Stimulated activated CD8-positive, alpha-beta memory T cell treated with anti-CD3 and anti-CD28 coated beads, Interleukin-15, amount 100 ng/mL, for 48 hours (primary cell): Measurements from ENCODE around the gene DCC.

ENCODE experiments used
- DNase-seq, 2 donors: peaks; one replicate each; pipeline ENCODE4 v3.0.0-alpha.2; 2020; ENCODE audit warnings: low read depth in 2 of 2

The DCC gene

DNA sequence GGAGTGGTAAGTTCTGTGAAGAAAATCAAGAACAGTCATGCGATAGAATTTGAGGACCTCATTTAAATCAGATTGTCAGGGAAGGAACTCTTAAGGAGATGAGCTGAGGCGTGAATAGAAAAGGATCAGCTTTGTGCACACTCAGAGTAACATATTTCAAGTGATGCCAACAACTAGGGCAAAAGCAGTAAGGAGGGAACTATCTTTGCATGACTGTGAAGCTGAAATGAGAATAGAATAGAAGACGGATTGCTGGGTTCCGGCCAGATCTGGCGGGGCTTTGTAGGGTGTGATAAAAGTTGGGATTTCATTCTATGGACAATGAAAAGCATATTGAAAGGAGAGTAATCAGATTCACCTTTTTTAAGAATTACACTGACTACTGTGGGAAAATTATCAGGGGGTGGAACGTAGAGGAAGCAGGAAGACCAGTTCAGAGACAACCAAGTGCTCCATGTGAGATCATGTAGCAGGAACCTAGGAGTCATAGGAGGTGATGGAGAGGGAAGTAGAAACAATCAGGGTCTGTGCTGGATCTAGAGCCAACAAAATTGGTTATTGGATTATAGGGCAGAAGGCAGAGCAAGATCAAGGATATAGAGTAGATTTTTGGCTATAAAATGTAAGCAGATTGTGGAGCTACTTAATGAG is 884.3 kb downstream of the DCC start:
- DNase-seq = no peak

DNA sequence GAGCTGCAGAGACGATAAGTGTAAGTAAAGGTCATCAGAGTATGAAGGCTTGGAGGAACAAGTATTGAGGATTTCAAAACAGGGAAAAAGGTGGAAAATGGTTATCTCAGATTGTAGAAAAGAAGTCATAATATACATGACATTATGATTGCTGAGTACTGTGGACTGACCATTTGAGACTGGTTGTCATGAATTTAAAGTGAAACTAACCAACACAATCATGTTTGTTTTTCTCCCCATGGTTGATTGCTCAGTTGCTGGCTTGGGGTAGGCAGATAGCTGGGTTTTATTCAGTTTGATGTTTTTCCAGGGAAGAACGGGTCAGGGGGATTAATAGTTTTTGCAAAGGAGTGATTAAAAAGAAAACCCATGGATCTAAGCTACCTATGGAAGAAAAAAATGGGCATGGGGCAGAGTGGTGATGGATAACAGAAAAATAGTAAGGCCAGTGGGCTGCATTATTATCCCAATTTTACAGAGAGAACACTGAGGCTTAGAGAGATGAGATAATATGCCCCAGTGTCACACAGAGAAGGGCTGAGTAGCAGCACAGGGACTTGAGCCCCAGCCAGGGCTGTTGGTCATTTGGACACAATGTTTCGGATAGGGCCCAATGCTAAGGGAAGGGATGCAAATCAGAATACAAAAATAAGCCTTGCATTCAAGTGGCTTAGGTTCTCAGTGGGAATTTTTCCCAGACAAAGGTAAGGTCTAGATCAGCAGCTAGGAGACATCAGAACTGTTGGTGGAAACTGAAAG is 885.7 kb downstream of the DCC start:
- no peak for DNase-seq

DNA sequence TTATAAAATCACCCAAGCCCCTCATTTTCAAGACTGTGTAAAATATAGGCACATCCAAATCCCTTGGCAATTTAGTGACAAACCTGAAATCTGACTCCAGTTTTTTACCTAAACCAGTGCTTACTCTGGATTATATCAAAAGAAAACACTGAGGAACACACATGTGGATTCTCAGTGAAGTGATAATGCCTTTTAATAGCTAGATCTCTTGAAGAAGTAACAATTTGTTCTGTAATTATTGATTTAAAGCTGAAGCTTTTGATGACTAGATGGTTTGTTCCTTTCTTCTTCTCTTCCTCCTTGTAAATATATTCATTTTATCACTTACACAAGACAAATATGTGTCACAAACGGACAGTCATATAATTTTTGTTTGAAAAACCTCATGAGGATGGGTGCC is 894.6 kb downstream of the DCC start:
- no peak for DNase-seq

DNA sequence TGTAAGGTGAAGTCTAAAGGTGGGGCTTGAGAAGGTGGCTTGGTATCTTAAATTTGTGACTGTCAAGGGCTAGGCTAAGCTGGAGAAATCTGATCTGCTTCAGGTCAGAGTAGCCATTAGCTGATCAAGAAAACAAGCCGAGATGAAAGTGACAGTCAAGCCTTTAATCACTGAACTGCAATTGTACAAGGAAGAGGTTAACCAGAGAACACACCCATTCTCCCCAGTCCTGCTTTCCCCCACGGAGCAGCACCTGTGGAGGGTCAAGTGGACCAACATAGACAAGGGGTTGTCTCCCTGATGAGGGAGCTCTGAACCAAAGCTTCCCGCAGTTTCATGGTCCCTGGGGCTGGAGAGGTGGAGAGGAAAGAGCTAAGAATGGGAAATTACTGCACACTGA is 901.2 kb downstream of the DCC start:
- DNase-seq = no peak

DNA sequence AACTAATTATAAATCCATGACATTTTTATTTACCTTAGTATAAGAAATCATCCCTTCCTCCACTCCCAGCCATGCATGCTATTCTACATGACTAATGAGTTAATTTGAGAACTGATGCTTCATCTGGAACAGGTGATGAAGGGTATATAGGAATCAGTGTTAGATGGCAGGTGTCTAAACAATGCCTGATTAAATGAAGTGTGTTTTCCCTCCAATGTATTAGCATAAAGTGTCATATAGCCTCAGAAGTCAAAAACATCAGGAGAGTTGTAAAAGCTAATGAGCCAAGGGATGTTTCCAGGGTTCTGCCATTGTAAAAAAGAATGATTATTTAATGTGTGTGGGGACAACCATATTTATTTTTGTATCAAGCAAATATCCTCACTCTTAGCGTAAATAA is 913.8 kb downstream of the DCC start:
- DNase-seq = no peak

DNA sequence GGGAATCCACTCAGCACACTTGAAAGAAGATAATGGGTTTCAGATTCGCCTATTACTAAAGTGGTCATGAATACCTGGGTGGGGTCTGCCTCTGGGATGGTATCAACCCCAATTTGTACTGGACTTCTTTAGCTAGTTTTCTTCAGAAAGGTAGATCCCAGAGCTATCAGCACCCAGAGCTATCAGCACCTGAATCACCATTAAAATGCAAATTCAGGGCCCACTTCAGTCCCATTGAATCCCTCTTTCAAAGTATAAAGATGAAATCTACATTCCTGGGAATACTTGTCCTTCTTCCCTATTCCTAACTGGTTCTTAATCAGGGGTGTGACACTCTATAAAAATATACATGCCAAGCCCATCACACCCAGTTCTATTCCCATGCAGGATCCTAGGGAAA is 914.3 kb downstream of the DCC start:
- no peak for DNase-seq

DNA sequence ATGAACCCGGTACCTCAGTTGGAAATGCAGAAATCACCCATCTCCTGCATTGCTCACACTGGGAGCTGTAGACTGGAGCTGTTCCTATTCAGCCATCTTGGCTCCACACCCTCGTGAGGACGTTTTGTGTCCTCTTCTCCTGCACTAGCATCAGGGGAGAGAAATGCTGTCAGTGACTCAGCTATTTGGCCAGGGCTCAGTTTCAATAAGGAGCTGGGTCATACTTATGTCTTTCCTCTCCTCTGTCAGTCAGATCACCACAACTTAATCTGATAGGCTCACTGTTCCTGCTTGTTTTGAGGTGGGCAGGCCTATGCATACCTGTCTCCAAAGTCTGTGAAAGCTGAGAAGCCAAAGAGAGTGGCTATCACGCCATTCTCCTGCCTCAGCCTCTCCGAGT is 921.2 kb downstream of the DCC start:
- DNase-seq = no peak

DNA sequence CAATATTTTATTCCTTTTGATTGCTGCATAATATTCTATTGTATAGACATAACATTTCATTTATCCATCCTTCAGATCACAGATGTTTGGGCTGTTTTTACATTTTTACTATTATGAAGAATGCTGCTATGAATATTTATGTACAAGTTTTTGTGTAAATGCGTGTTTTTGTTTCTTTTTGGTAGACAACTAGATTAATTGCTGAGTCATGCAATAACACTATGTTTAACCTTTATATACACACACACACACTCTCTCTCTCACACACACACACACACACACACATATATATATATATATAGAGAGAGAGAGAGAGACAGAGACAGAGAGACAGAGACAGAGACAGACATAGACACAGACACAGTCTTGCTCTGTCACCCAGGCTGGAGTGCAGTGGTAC is 926.9 kb downstream of the DCC start:
- DNase-seq = no peak

DNA sequence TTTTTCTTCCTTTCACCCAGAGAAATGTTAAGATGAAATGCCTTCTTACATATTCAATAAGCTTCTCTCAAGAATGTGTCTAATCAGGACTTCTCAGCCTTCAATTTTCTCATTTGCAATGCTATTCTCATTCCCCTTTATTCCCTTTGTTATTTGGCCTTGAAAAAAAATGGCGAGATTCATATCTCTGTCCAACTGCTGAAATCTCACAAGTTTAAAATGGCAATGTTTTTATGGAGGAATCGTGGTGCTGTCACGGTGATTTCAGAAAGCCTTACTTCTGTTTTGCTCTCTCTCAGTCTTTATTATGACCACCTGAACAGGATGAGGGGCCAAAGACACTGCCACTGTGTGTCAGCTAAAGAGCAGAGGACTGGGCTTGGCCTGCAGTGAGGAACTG is 928.5 kb downstream of the DCC start:
- no peak for DNase-seq

DNA sequence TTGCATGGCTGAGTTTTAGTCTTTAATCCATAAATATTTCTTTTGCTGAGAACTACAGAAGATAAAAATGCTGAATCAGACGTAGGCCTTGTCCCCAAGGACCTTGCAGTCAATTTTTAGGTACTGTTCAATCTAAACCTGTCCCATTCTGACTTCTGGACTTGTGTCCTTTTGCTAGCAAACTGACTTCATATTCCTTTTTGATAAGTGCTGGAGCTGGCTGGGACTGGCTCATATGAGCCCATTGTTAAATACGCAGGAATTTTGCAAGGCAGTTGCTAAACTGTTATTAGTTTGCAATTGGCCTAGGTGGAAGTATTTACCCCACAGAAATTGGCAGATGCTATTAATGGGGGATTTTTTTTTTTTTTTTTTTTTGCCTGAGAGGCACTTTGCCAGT is 941.4 kb downstream of the DCC start:
- DNase-seq = no peak

DNA sequence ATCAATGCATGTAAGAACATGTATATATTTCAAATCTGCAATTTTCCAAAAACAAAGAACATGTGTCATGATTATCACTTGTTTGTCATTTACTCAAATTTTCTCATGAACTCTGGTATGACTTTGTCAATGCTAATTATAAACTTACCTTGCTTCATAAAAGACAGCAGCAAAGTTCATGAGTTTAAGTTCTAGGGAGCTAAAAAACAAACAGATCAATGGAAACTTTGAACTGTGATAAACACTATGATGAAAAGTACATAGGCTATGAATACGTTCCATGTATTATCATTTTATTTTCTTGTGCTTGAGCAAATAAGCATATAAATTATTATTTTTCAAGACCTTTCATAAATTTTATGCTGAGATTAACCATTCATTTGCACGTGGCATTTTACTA is 943.7 kb downstream of the DCC start:
- no peak for DNase-seq

DNA sequence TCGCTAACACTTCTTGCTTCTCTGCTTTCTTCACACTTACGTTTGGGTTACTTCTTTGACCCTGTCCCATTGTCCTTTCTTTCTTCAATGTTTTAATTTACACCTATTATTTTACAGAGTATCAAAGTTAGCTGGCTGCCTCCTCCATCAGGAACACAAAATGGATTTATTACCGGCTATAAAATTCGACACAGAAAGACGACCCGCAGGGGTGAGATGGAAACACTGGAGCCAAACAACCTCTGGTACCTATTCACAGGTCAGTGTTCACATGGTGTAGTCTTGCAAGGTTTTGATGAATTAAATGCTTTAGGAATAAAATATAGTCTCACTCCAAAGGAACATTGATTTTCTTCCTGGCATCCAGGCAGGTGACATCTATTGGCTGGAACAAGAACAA is 965.5 kb downstream of the DCC start:
- DNase-seq = no peak

DNA sequence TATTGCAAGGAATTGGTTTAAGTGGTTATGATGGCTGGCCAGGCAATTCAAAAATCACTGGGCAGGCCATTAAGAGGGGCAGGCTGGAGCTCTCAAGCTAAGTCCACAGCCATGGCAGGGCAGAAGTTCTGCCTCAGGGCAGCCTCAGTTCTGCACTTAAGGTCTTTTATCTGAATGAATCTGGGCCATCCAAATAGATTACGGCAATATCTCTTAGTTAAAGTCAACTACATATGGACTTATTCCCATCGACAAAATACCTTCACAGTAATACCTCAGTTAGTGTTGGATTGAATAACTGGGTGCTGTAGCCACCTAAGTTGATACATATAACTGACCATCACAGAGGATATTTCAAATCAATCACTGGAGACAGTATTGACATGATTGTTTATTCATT is 979.6 kb downstream of the DCC start:
- no peak for DNase-seq

DNA sequence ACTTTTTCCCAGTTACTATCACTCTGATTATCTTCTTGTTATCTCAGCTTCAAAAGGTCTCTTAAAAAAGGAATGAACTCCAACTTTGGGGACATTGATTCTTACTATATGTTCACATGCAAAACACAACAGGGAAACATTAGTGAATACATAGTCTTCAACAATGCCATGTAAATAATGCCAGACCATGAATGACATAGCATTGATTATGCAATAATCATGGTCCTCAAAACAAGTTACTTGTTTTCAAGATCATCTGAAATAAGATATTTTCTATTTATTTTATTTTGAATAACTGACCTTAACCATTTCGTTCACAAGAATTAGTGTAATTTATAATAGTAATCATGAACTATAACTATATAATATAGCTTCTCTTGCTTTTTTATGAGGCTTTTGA is 982.2 kb downstream of the DCC start:
- DNase-seq = no peak

DNA sequence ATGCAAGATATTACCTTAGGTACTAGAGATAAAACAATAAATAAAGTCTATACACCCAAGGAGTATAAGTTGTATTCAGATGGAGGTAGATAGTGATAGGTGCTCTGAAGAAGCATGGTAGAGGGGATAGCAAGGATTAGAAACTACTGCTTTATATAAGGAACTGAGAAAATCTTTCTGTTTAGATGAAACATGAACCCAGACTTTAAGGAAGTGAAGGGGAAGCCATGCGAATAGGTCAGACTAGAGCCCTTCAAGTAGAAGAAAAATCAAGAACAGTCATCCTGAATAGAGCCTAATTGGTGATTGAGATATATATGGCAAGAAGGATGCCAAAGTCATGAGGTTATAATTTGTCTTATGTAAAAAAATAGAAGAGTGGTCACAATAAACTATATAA is 984.4 kb downstream of the DCC start:
- DNase-seq = no peak

DNA sequence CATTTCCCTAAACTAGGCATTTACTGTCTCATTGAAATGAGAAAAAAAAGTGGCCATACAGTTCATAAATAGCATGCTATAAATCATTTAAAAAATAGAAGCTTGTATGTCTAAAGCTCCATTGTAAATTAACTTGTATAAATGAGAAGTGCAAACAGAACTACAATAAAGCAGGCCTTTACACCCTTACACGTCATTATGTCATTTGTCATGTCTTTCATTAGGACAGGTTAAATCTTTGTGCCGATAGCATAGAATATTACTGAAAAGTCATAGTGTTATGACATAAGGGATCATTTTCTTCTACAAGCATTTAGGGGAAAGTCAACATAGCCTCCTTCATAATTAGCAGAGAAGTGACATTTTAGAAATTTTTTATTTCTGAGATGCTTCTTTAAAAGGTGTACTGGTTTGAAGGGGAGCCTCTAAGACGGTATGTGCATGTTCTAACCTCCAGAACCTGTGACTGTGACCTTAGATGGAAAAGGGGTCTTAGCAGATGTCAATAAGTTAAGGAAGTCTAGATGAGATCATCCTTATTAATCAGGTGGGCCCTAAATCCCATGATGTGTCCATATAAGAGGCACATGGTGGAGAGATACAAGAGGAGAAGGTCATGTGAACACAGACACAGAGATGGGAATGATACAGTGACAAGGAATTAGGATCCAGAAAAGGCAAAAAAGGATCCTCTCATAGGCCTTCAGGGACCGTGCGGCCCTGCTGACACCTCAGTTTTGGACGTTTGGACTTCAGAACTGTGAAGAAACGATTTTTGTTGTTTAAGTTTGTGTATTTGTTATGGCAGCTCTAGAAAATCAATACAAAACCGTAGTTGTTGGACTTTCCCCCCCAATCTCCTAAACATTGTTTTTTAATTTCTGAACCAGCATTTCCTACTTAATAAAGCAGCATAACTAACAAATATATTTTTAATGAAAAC is 1020.8 kb downstream of the DCC start:
- no peak for DNase-seq

DNA sequence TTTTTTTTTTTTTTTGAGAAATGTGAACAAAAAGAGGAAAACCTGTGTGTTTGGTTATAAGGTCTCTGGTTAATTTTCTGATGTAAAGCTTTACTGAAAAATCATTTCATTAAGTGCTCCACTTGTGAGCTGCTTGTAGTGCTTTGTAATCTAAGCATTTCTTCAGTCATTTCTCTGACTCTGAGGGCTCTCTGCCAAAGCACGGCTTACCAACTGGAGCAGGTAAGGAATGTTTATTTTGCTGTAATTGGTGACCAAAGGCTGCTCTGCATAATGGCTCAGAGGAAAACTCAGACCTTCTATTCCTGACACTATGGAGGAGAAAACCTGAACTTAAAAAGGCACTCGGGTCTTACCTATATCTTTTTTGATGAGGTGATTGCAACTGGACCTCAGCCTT is 1035.6 kb downstream of the DCC start:
- DNase-seq = no peak

DNA sequence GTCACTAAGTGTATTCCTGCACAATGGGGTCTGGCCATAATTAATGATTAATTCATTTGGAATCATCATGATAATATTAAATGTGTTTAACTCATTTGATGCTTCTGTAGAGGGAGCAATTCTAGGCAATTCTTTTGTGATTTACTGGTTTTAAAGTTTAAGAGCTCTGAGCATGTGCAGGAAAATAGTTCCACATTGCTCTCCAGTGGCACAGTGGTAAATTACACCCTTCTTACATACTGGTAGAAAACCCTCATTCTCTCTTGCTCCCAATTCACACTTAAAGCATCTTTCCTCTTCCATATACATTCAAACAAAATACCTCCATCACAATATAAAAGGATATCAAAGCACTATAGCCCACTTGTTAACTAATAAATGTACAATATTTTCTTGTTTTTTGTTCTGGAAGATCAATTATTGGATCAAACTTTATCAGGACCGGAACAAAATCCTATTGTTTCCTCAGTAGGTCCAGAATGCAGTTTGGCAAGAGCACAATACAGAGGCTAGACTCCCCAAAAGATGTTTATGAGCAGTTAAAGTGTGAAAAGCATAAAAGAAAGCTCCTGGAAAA is 1040.2 kb downstream of the DCC start:
- no peak for DNase-seq

DNA sequence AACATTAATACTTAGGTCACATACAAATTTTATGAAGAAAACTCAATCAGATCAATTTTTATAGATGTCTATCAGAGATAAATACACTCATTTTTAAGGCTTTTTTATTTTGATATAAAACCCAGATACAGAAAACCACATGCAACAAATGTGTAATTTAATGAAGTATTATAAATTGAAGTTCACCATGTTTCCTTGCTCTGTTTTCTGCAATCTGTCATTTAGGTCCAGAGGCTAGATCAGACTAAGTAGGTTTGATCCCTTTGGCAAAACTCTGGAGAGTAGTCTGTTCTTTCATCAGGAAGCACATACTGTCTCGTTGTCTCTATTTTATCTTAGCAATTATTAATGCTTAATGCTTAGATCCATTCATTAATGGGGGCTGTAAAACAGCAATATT is 1042.9 kb downstream of the DCC start:
- no peak for DNase-seq

DNA sequence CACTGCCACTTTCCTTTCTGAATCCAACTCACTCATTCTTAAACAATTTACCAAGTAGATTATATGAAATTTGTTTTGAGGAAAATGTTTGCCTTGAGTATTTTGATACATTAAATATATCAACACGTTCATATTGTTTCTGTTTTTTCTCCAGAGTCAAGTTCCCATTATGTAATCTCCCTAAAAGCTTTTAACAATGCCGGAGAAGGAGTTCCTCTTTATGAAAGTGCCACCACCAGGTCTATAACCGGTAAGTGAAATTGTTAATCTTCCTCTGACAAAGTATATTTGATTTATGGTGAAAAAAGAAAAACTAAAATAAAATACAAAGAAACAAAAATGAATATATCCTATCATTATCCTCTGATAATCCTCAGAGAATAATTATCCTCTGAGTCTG is 1045.9 kb downstream of the DCC start:
- DNase-seq = no peak

DNA sequence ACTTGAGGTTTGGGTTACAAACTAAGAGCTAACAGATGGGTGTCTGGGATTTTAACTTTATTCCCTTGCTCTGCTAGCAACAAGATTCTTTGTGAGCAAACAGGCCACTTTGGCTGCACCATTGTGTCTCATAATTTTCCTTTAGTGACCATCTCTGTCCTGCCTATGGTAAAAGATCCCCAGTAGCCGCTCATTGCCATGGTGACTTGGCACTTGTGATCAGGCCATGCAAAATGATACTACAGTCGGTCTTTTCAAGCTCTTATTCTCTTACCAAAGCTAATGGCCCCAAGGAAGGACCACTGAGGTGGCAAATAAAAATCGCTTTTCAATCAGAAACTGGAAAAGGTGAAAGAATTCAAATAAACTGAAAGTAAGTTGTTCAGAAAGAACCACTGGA is 1047.6 kb downstream of the DCC start:
- no peak for DNase-seq

DNA sequence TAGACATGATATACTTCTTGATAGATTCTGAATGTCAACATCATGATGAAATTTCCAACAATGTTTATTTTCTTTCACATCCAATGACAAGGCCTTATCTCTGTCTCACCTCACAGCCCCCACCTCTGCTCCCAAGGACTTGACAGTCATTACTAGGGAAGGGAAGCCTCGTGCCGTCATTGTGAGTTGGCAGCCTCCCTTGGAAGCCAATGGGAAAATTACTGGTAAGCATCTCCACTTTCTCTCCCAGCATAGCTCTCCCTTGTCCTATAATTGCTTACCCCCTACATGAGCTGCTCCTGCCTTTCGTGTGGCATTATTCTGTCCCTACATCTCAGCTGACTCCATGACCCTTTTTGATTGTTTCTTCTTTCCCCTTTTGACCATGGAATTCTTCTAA is 1062.7 kb downstream of the DCC start:
- no peak for DNase-seq
